ENCODE results near the gene PRRX1.

Gene PRRX1

GRCh38 chr1:170770254-170770653 lies 106.3 kb downstream of the PRRX1 start:
- peaks cover 4% of the 10 kb centered on the region for H3K27me3 Mint-ChIP-seq (ENCODE audit: low read depth, poor library complexity)
- no peaks in the 10 kb centered on the region for H3K4me1 Mint-ChIP-seq
- H3K27ac Mint-ChIP-seq: no peak overlapping the region
- no peak overlapping the region for H3K4me3 Mint-ChIP-seq
- TF ChIP-seq CTCF (IDR thresholded peaks at IDR 0.05): no peak
- no peak for DNase-seq
- no peaks in the 10 kb centered on the region for H3K36me3 Mint-ChIP-seq (ENCODE audit: low read depth)
- no peaks in the 10 kb centered on the region for H3K9me3 Mint-ChIP-seq

- Mint-ChIP-seq H3K4me3 (no peak overlapping the region), H3K4me1 (peaks cover 6% of the 10 kb centered on the region), H3K36me3 (ENCODE audit: low read depth) (no peaks in the 10 kb centered on the region), H3K27me3 (ENCODE audit: low read depth, poor library complexity) (no peaks in the 10 kb centered on the region), H3K9me3 (peaks cover 9% of the 10 kb centered on the region), H3K27ac (no peak overlapping the region)
- DNase-seq: no peak
- TF ChIP-seq CTCF (IDR thresholded peaks at IDR 0.05): no peak
These were observed 112.3 kb downstream of the PRRX1 start for GRCh38 chr1:170776252-170776651.

DNA sequence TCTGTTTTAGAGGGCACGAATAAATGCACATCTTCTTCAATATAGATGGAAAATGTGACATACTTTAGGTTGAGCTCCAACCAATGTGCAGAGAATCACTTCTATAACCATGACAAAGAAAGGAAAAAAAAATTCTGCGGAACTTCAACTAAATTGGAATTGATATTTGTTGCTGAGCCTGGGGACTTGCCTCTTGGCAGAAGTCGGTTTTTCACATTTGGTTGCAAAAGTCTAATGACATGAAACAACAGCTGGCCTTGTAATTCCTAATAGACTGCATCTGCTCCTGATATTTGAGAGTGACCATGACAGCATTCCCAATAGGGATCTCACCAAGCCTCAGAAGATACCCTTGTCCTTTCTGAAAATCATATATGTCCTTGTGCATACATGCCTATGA lies 112.8 kb downstream of the PRRX1 start:
- H3K27me3 Mint-ChIP-seq (ENCODE audit: low read depth, poor library complexity): no peaks in the 10 kb centered on the region

More for the DNA sequence above, 112.8 kb downstream of the PRRX1 start:
- H3K9me3 Mint-ChIP-seq: peaks cover 9% of the 10 kb centered on the region
- H3K27ac Mint-ChIP-seq: no peak overlapping the region
- H3K4me3 Mint-ChIP-seq: no peak overlapping the region
- H3K4me1 Mint-ChIP-seq: peaks cover 6% of the 10 kb centered on the region
- H3K36me3 Mint-ChIP-seq (ENCODE audit: low read depth): no peaks in the 10 kb centered on the region
- no peak for TF ChIP-seq CTCF (IDR thresholded peaks at IDR 0.05)
- no peak for DNase-seq

All from nephron progenitor cell (in vitro differentiated cells).